OCI-LY3 (cell line): ENCODE measurements around the gene RAB11FIP2.

Experiments
- H2AFZ ChIP-seq: fragments of 200-600, 300-600 bp; shearing (Covaris generic); 2 replicates; pipeline ENCODE4 v1.6.0; 2014; ENCODE audit warnings: antibody characterized with exemption, low read depth, low read length
- H3K27ac ChIP-seq: fragments of 200-600, 300-600 bp; sonication (generic); 2 replicates; pipeline ENCODE4 v1.5.1; 2014; ENCODE audit warnings: mild to moderate bottlenecking, low read length, moderate library complexity, mixed read lengths
- H3K27me3 ChIP-seq: fragments of 200-600, 300-600 bp; sonication (generic); 2 replicates; pipeline ENCODE4 v1.6.1; 2014; ENCODE audit warnings: low read depth, low read length, mixed read lengths
- H3K36me3 ChIP-seq: fragments of 200-600, 300-600 bp; sonication (generic); replicated peaks from 2 replicates; pipeline ENCODE3; 2014; ENCODE audit warnings: low read depth, low read length, mixed read lengths
- H3K4me1 ChIP-seq: fragments of 300-600, 200-600 bp; sonication (generic); 2 replicates; pipeline ENCODE4 v1.6.1; 2014; ENCODE audit warnings: low read length, mixed read lengths
- H3K4me2 ChIP-seq: fragments of 200-600, 300-600 bp; sonication (generic); 2 replicates; pipeline ENCODE4 v1.6.1; 2014; ENCODE audit warnings: low read length, mixed read lengths
- H3K4me3 ChIP-seq: fragments of 300-600, 200-600 bp; sonication (generic); 2 replicates; pipeline ENCODE4 v1.5.1; 2014; ENCODE audit warnings: antibody characterized with exemption, mild to moderate bottlenecking, low read length, moderate library complexity
- H3K79me2 ChIP-seq: fragments of 300-600, 200-600 bp; shearing (Covaris generic); 2 replicates; pipeline ENCODE4 v1.6.1; 2014; ENCODE audit warnings: mild to moderate bottlenecking, low read length, mixed read lengths
- H3K9ac ChIP-seq: fragments of 300-600, 200-600 bp; shearing (Covaris generic); 2 replicates; pipeline ENCODE4 v1.6.0; 2014; ENCODE audit warnings: mild to moderate bottlenecking, low read length, moderate library complexity
- H3K9me3 ChIP-seq: fragments of 200-600, 300-600 bp; shearing (Covaris generic); 2 replicates; pipeline ENCODE4 v1.6.1; 2014; ENCODE audit warnings: low read length, mixed read lengths; ENCODE audit not compliant: insufficient read depth
- H4K20me1 ChIP-seq: fragments of 200-600, 300-600 bp; sonication (generic); 2 replicates; pipeline ENCODE4 v1.6.1; 2016; ENCODE audit warnings: low read length, mixed read lengths; ENCODE audit not compliant: insufficient read depth
- CTCF ChIP-seq: fragments of 200-600, 300-600 bp; sonication (generic); IDR thresholded peaks from 2 replicates; pipeline ENCODE4 v1.5.1; 2014; ENCODE audit warnings: antibody characterized with exemption, low read length, low read depth
- EZH2phosphoT487 ChIP-seq: fragments of 200-600 bp; shearing (Covaris generic); IDR thresholded peaks from 2 replicates; pipeline ENCODE4 v1.6.1; 2018; ENCODE audit warnings: antibody characterized with exemption, mixed run types, low read depth

RAB11FIP2 gene

GRCh38 chr10:118031351-118032075 is 15.2 kb downstream of the RAB11FIP2 start:
- TF ChIP-seq EZH2phosphoT487 (no peak), CTCF (no peak)
- H3K79me2 ChIP-seq: 0 out of 2 replicates have a peak, but pooled peaks cover 3% of the 10 kb centered on the region
- H3K4me3 ChIP-seq: no peak overlapping the region
- H3K9me3 ChIP-seq: no peaks in the 10 kb centered on the region
- H2AFZ ChIP-seq: no peak overlapping the region
- H3K4me1 ChIP-seq: no peaks in the 10 kb centered on the region
- H3K27me3 ChIP-seq: no peaks in the 10 kb centered on the region
- H4K20me1 ChIP-seq: no peaks in the 10 kb centered on the region
- H3K36me3 ChIP-seq: peaks cover 8% of the 10 kb centered on the region
- H3K27ac ChIP-seq: no peak overlapping the region
- H3K4me2 ChIP-seq: no peak overlapping the region
- H3K9ac ChIP-seq: no peak overlapping the region

- no peak overlapping the region for H3K4me2 ChIP-seq
- H3K9ac ChIP-seq: no peak overlapping the region
- H3K79me2 ChIP-seq: no peaks in the 10 kb centered on the region
- no peak overlapping the region for H2AFZ ChIP-seq
- no peaks in the 10 kb centered on the region for H3K4me1 ChIP-seq
- H4K20me1 ChIP-seq: no peaks in the 10 kb centered on the region
- no peaks in the 10 kb centered on the region for H3K9me3 ChIP-seq
- no peaks in the 10 kb centered on the region for H3K36me3 ChIP-seq
- no peaks in the 10 kb centered on the region for H3K27me3 ChIP-seq
- no peak overlapping the region for H3K4me3 ChIP-seq
- no peak for TF ChIP-seq CTCF
- no peak for TF ChIP-seq EZH2phosphoT487
- H3K27ac ChIP-seq: no peak overlapping the region
These were observed 18.1 kb downstream of the RAB11FIP2 start for GRCh38 chr10:118028619-118029018.

GRCh38 chr10:118027397-118027796 is 19.3 kb downstream of the RAB11FIP2 start:
- Histone ChIP-seq H3K27ac (no peak overlapping the region), H2AFZ (no peak overlapping the region), H3K4me2 (no peak overlapping the region), H3K9me3 (no peaks in the 10 kb centered on the region), H3K4me1 (no peaks in the 10 kb centered on the region), H3K36me3 (no peaks in the 10 kb centered on the region), H3K27me3 (no peaks in the 10 kb centered on the region), H3K4me3 (no peak overlapping the region), H3K79me2 (no peaks in the 10 kb centered on the region), H3K9ac (no peak overlapping the region), H4K20me1 (no peaks in the 10 kb centered on the region)
- TF ChIP-seq EZH2phosphoT487: no peak

GRCh38 chr10:118026936-118027335 is 19.8 kb downstream of the RAB11FIP2 start:
- H3K27me3 ChIP-seq: no peaks in the 10 kb centered on the region
- no peaks in the 10 kb centered on the region for H3K36me3 ChIP-seq
- no peak overlapping the region for H3K4me3 ChIP-seq
- no peak overlapping the region for H3K4me2 ChIP-seq
- H3K9me3 ChIP-seq: no peaks in the 10 kb centered on the region
- no peak overlapping the region for H3K9ac ChIP-seq
- no peaks in the 10 kb centered on the region for H4K20me1 ChIP-seq
- no peak overlapping the region for H3K27ac ChIP-seq
- no peak for TF ChIP-seq EZH2phosphoT487
- no peak for TF ChIP-seq CTCF
- H2AFZ ChIP-seq: no peak overlapping the region
- no peaks in the 10 kb centered on the region for H3K79me2 ChIP-seq
- H3K4me1 ChIP-seq: no peaks in the 10 kb centered on the region
